Measurements from ENCODE around the gene GLI1.

GRCh38 chr12:57419495-57419894 lies 40.1 kb upstream of the GLI1 start:
- TF ChIP-seq CTCF (IDR thresholded peaks at IDR 0.05; ENCODE audit: borderline replicate concordance, extremely low read depth, low read length, poor library complexity, severe bottlenecking): no peak
- no peak for TF ChIP-seq EZH2 (IDR thresholded peaks at IDR 0.05; ENCODE audit: borderline replicate concordance, low read depth, low read length, severe bottlenecking)
